Heart right ventricle (tissue), 16 donors: Measurements from ENCODE around the gene TMEM263. TPM values are rescaled to one million over a fixed set of nuclear protein-coding genes. Genes with fewer than 3 reads are reported as not detected.

Experiments
- ATAC-seq, 8 donors: fragments of 200-7000 bp; cut with Tn5 transposase; one replicate each; pipeline ENCODE4 v1.9.1; 2020; ENCODE audit warnings: mild to moderate bottlenecking in 8 of 8, moderate library complexity in 8 of 8, moderate number of reproducible peaks in 1 of 8
- DNase-seq, 2 donors: peaks; one replicate each; pipeline ENCODE4 v3.0.0-alpha.2; 2020
- H3K27ac ChIP-seq, 10 donors: fragments of 200-600 bp; sonication (generic) in 2 of 10; one replicate each; pipeline versions ENCODE4 v1.5.0 to v1.8.0; 2020 to 2022; ENCODE audit warnings: mild to moderate bottlenecking in 3 of 10
- H3K27me3 ChIP-seq, 7 donors: fragments of 200-600 bp; one replicate each; pipeline ENCODE4 v1.8.0; 2021 to 2022; ENCODE audit warnings: mild to moderate bottlenecking in 2 of 7
- H3K36me3 ChIP-seq, 9 donors: fragments of 200-600 bp; sonication (generic) in 1 of 9; one replicate each; pipeline versions ENCODE4 v1.5.0 to v1.8.0; 2020 to 2022; ENCODE audit warnings: mild to moderate bottlenecking in 2 of 9
- H3K4me1 ChIP-seq, 9 donors: fragments of 200-600 bp; sonication (generic) in 1 of 9; one replicate each; pipeline versions ENCODE4 v1.5.0 to v1.8.0; 2020 to 2022; ENCODE audit warnings: mild to moderate bottlenecking in 4 of 9
- H3K4me3 ChIP-seq, 10 donors: fragments of 200-600 bp; sonication (generic) in 2 of 10; one replicate each; pipeline versions ENCODE4 v1.5.0 to v1.8.0; 2020 to 2022; ENCODE audit warnings: mild to moderate bottlenecking in 7 of 10, moderate library complexity in 2 of 10
- H3K9me3 ChIP-seq, 11 donors: fragments of 200-600 bp in 10 of 11; sonication (generic) in 2 of 11; one replicate each; pipeline versions ENCODE4 v1.5.0 to v1.8.0; 2013 to 2022; ENCODE audit warnings: mild to moderate bottlenecking in 2 of 11, control low read depth in 1 of 11, moderate library complexity in 1 of 11
- WGBS, 2 donors: extraction: QIAGEN DNeasy Blood & Tissue Kit; methylation state at CpG; one replicate each; pipeline ENCODE4 v1.1.7; 2013; ENCODE audit warnings: inconsistent platforms in 1 of 2; 5-methylcytosine and 5-hydroxymethylcytosine counted together
- intact Hi-C, 10 donors: fragments of 100-400 bp; cut with DNase I; formaldehyde crosslinking; loops; one replicate each; pipeline versions ENCODE4 v1.11.1 to v1.14.2; 2022
- long read RNA-seq, 3 donors: library from polyadenylated mRNA; unstranded; transcript quantifications; one replicate each; pipeline ENCODE4 v2.0.0, GENCODE V29; 2020 to 2021
- polyA plus RNA-seq, 2 donors: library from polyadenylated mRNA; stranded (reverse); fragments of 200-250 nt; gene quantifications; one replicate each; pipeline ENCODE4 v1.2.3, GENCODE V29; 2013
- total RNA-seq, 10 donors: library from RNA; stranded (reverse); fragmentation: NEBNext Ultra II Directional in 3 of 10; extraction: Animal tissue kit (Norgen Biotek cat#: 25700) in 3 of 10; gene quantifications; one replicate each; pipeline versions ENCODE4 v1.2.1 to v1.2.4, GENCODE V29; 2021 to 2023
- TF ChIP-seq, protein P1 (sequence below), 9 donors: fragments of 200-600 bp; sonication (generic) in 2 of 9; IDR thresholded peaks; one replicate each; pipeline versions ENCODE4 v1.5.0 to v1.8.0; 2021 to 2022; ENCODE audit warnings: antibody characterized with exemption in 9 of 9, mild to moderate bottlenecking in 5 of 9, moderate library complexity in 1 of 9
- donor health status: Arrhythmogenic right ventricular cardiomyopathy.
- donor health status: ischemic (EF 13 %, LVEDD 7.1; RV severe dilation, severe dysfunction).
- donor health status: healthy with polysubstance abuse.
- donor health status: DM: no; HTN: yes; CAD: no.
- donor health status: DM: no; HTN: no; CAD: no.
- donor health status: ischemic (EF 25% LVEDD 6.9; RV normal size, moderate dysfunction).
- donor health status: ischemic (EF 25% LVEDD 5.7; RV mildly dilated, moderate dysfunction).
- donor health status: healthy.
- donor health status: DM: yes; HTN: yes; CAD: no.
- donor health status: Ischemic cardiomyopathy.
- donor health status: ischemic (EF 35%, LVEDD 5.7; RV mildly dilated, moderate dysfunction).
- donor health status: nonischemic (EF 11% LVEDD 7.7; RV severe dilation, severe dysfunction).
- donor health status: DM: yes; HTN: yes; CAD: no.
- donor health status: PGD.
- donor health status: ischemic (EF 29% LVEDD 5.4; RV normal size, mild dysfunction).
- donor health status: nonischemic (EF 23%, LVEDD 6.1; RV moderate dilation, normal function).

Gene TMEM263
- 10 to 100 TPM; 31.1 to 47.5 (median 37.0) TPM for total RNA-seq
- 10 to 100 TPM; 15.1 to 22.7 TPM for polyA plus RNA-seq
- long read RNA-seq, donor 1, transcript TMEM263-201 (4 exons, 3,362 nt): major isoform, 16 of 47 reads
- long read RNA-seq, donor 1, transcript TMEM263-204 (3 exons, 3,349 nt): major isoform, 16 of 47 reads
- long read RNA-seq, donor 1, partial matches to known transcripts: 0 of 47 reads
- long read RNA-seq, donor 1, other reads (novel, unspliced or antisense): 9 of 47 reads
- long read RNA-seq, donor 2, transcript TMEM263-201 (4 exons, 3,362 nt): minor isoform, 17 of 44 reads
- long read RNA-seq, donor 2, transcript TMEM263-204 (3 exons, 3,349 nt): major isoform, 22 of 44 reads
- long read RNA-seq, donor 2, partial matches to known transcripts: 0 of 44 reads
- long read RNA-seq, donor 2, other reads (novel, unspliced or antisense): 2 of 44 reads
- long read RNA-seq, donor 3, transcript TMEM263-204 (3 exons, 3,349 nt): minor isoform, 22 of 67 reads
- long read RNA-seq, donor 3, transcript TMEM263-201 (4 exons, 3,362 nt): major isoform, 29 of 67 reads
- long read RNA-seq, donor 3, partial matches to known transcripts: 12 of 67 reads
- long read RNA-seq, donor 3, other reads (novel, unspliced or antisense): 1 of 67 reads

GRCh38 chr12:106955377-106956047 is at the start of gene TMEM263:
Gene TMEM263, plus strand, starts transcription at chr12:106955907. Its CDS starts 11,210 bp downstream, at chr12:106967117.
- DNase-seq: peak; percentile 95 to 98
- intact Hi-C loops: loop anchor here in 7 of 10 donors (1.0 to 10.0 kb wide), 3 partner anchors 32 to 139 kb away; partner anchors contain the start of genes CRY1 (in 6 of the 7) and MTERF2 (in 2 of the 7)
- TF ChIP-seq, protein P1, sequence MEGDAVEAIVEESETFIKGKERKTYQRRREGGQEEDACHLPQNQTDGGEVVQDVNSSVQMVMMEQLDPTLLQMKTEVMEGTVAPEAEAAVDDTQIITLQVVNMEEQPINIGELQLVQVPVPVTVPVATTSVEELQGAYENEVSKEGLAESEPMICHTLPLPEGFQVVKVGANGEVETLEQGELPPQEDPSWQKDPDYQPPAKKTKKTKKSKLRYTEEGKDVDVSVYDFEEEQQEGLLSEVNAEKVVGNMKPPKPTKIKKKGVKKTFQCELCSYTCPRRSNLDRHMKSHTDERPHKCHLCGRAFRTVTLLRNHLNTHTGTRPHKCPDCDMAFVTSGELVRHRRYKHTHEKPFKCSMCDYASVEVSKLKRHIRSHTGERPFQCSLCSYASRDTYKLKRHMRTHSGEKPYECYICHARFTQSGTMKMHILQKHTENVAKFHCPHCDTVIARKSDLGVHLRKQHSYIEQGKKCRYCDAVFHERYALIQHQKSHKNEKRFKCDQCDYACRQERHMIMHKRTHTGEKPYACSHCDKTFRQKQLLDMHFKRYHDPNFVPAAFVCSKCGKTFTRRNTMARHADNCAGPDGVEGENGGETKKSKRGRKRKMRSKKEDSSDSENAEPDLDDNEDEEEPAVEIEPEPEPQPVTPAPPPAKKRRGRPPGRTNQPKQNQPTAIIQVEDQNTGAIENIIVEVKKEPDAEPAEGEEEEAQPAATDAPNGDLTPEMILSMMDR (IDR thresholded peaks at IDR 0.05): peak in 1 of 9 donors; percentile 6
- ATAC-seq: peak; percentile 91 to 97 (median 95)
- 0 to 1% methylated on average over 58 to 88 of the region's 88 CpGs for WGBS, 2 donors
- H3K4me3 ChIP-seq: peak within 1 kb of the TSS; percentile 78 to 98 (median 94)
- no peaks in the 10 kb centered on the region for H3K9me3 ChIP-seq
- peaks cover 0 to 14% (median 0%) of the 10 kb centered on the region in 9 donors for H3K36me3 ChIP-seq
- peaks cover 4 to 49% (median 32%) of the 10 kb centered on the region in 9 donors for H3K4me1 ChIP-seq
- peaks cover 0 to 19% (median 0%) of the 10 kb centered on the region in 7 donors for H3K27me3 ChIP-seq
- peak within 1 kb of the TSS; percentile 96 to 100 (median 98) for H3K27ac ChIP-seq

DNA sequence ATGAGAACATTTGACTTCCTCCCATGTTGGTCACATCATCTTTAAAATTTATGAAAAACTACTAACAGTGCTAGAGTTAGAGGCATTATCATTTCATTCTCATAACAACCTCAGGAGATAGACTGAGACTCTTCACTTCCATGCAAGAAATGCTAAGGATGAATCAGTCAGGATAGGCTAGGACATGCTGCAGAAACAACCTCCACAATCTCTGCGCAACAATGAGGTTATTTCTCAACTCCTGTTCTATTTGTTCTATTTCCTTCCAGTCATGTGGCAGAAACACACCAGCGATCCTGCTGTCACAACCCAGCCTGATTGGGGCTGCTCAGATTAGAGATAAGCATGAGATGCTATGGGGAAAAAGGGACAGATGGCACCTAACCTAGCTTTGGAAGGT is 49.0 kb upstream of the TMEM263 start:
- H3K36me3 ChIP-seq: no peaks in the 10 kb centered on the region
- intact Hi-C loops: no loop called here
- no peaks in the 10 kb centered on the region for H3K9me3 ChIP-seq
- ATAC-seq (no peak), DNase-seq (no peak)
- no peak overlapping the region for H3K27ac ChIP-seq
- peaks cover 0 to 13% (median 9%) of the 10 kb centered on the region in 9 donors for H3K4me1 ChIP-seq
- TF ChIP-seq, protein P1 (IDR thresholded peaks at IDR 0.05): no peak
- no peak overlapping the region for H3K4me3 ChIP-seq
- 75 to 78% methylated on average over 2 of the region's 2 CpGs for WGBS, 2 donors
- H3K27me3 ChIP-seq: peaks cover 0 to 93% (median 12%) of the 10 kb centered on the region in 7 donors

DNA sequence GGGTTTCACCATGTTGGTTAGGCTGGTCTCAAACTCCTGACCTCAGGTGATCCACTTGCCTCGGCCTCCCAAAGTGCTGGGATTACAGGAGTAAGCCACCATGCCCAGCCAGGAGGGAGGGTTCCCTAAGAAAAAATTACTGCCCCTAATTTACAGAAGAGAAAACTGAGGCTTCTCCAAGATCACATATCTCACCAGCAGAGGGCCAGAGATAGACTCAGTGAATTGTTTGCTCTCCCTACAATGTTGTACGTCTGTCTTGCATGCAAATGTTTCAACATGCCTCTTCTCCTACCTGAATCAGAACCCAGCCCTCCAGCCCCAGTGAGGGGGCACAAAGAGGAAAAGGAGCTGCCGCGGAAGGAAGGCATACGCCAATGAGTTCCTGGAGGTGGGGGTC is 48.3 kb upstream of the TMEM263 start:
- Histone ChIP-seq H3K9me3 (no peaks in the 10 kb centered on the region), H3K36me3 (no peaks in the 10 kb centered on the region), H3K4me1 (peaks cover 0 to 13% (median 9%) of the 10 kb centered on the region in 9 donors), H3K4me3 (no peak overlapping the region), H3K27me3 (peaks cover 0 to 93% (median 12%) of the 10 kb centered on the region in 7 donors), H3K27ac (no peak overlapping the region)
- no peak for ATAC-seq
- TF ChIP-seq, protein P1 (IDR thresholded peaks at IDR 0.05): no peak
- no peak for DNase-seq
- intact Hi-C loops: no loop called here
- WGBS, 2 donors: 70 to 78% methylated on average over 5 of the region's 5 CpGs

GRCh38 chr12:106907846-106908245 is 47.9 kb upstream of the TMEM263 start:
- Histone ChIP-seq H3K4me1 (peaks cover 0 to 12% (median 9%) of the 10 kb centered on the region in 9 donors), H3K27me3 (peaks cover 0 to 93% (median 12%) of the 10 kb centered on the region in 7 donors), H3K27ac (no peak overlapping the region), H3K36me3 (no peaks in the 10 kb centered on the region), H3K9me3 (no peaks in the 10 kb centered on the region), H3K4me3 (no peak overlapping the region)
- ATAC-seq (no peak), DNase-seq (no peak)
- TF ChIP-seq, protein P1 (IDR thresholded peaks at IDR 0.05): no peak
- intact Hi-C loops: no loop called here
- 75 to 87% methylated on average over 4 of the region's 4 CpGs for WGBS, 2 donors
